HTERT RPE-1 (cell line): ENCODE measurements around the gene LAPTM4A.

Source experiments
- in situ Hi-C: fragments of 300-500 bp; cut with MboI; formaldehyde crosslinking; loops from 4 replicates; pipeline ENCODE4 v1.14.3; 2020; ENCODE audit warnings: low sequenced_read_pairs

The LAPTM4A gene

DNA sequence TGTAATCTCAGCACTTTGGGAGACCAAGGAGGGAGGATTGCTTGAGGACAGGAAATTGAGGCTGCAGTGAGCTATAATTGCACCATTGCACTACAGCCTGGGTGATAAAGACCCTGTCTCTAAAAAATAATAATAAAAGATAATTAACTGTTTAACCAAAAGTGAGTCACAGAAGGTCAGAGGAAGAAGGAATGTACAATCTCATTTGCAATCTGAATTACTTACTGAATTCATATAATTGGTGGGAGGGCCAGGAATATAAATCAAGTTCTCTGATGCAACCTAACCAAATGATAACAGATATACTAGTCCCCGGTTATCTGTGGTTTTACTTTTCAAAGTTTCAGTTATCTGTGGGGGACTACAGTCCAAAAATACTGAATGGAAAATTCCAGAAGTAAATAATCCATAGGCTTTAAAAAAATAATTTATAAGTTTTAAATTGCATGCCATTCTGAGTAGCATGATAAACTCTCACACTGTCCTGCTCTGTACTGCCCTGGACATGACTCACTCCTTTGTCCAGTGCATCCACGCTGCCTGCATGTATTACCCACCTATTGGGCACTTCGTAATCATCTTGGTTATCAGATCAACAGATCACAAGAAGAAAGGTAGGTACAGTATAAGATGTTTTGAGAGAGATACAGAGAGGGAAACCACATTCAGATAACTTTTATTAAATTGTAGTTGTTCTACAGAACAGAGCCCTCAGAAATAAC is 26.2 kb downstream of the LAPTM4A start:
- in situ Hi-C loops = no loop called here

DNA sequence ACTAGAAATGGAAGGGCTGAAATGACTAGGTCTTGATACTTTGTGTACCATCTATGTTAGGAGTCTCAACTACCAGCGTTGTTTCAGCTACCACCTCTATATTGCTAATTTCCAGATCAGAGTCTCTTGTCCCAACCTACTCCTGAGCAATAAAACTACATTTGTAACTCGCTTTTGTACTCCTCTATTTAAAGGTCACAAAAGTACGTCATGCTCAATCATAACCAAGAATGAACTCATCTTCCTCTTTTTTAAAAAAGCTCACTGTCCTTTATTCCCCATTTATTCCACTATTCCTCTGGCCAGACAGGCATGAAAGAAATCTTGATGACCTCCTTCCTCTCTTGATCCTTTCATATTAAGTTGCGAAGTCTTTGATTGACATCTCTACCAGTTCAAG is 27.7 kb downstream of the LAPTM4A start:
- in situ Hi-C loops = no loop called here

DNA sequence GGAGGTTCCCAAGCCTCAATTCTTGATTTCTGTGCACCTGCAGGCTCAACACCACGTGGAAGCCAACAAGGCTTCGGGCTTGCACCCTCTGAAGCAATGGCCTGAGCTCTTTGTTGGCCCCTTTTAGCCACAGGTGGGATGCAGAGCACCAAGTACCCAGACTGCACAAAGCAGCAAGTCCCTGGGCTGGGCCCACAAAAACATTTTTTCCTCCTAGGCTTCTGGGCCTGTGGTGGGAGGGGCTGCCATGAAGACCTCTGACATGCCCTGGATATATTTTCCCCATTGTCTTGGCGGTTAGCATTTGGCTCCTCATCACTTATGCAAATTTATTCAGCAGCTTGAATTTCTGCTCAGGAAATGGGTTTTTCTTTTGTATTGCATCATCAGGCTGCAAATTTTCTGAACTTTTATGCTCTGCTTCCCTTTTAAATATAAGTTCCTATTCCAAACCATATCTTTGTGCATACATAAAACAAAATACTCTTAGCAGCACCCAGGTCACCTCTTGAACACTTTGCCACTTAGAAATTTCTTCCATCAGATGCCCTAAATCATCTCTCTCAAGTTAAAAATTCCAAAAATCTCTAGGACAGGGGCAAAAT is 29.9 kb downstream of the LAPTM4A start:
- in situ Hi-C loops = no loop called here

DNA sequence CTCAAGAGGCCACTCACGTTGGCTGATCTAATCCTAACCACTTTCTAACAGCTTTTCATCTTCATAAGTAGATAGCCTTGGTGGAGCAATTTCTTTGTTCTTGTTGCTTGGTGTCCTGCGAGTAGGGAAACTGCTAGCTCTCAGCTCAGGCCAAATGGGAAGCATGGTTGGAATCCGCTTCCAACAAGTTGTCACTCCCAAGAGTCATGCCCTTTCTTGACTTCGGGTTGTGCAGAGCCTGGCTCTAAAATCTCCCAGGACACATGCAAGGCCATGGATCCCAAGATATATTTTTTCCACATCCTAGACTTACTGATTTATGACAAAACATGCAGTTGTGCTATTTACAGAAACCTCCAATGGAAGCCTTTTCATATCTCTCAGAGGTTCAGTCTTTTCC is 31.7 kb downstream of the LAPTM4A start:
- in situ Hi-C loops = no loop called here

DNA sequence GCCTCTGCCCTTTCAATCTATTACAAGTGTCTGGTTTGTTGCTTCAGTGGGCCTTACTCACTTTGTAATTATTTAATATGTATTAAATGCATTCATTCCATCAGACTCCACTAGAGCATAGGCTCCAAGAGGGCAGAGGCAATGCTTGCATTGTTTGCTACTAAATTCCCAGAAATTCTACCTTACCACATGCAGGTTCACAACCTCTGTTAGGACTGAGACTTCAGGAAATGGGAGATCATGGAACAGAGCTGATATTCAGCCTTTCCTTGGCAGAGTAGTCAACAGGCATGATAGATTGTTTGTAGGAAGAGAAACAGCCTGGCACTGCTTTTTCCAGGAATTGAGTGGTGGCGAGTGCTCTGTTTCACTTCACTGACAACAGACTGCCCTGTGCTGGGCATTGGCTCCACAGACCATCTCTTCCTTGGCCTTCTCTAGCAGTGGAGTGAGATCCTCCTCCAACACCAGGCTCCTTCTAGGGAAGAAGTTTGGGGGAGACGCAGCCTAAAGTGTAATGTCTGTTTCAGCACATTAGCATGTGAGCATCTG is 32.8 kb downstream of the LAPTM4A start:
- in situ Hi-C loops = no loop called here

DNA sequence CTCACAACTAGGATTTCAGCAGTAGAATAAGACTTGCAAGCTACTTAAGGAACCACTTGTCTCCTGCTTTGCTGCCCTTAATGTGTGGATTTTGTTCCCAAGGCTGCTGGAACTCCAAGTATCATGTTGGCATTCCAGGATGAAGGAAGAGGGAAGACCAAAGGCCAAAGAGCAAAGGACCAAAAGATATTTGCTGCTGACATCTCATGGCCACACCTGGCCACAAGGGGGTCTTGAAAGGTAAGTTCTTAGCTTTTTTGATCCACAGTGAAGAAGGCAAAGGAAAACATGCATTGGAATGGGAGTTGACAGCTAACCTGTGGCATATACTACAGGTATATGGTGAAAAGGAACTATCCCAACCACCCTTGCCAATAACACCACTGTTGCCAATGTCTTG is 35.1 kb downstream of the LAPTM4A start:
- in situ Hi-C loops = no loop called here

DNA sequence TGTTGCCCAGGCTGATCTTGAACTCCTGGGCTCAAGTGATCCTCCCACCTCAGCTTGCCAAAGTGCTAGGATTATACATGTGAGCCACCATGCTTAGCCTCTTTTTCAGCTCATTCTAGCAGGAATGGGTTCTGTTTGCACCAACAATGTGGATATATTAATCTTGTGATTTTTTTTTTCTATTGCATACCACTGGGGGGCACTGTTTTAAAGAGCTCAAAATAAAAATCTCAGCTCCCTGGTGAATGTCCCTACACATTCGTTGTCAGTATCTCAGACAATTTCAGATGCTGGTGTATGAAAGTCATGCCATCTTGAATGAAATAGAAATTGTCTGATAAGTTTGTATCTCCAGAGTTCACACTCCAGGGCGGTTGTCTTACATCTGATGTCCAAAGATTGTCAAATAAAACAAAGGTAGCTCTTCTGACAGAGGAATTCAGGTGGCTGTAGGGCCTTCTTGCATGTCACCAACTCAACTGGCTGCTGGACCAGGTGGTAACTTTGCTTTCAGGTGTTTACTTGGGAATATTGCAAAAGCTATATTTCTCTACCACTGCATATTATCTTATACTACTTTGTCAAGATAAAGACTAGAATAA is 35.8 kb downstream of the LAPTM4A start:
- in situ Hi-C loops = no loop called here

DNA sequence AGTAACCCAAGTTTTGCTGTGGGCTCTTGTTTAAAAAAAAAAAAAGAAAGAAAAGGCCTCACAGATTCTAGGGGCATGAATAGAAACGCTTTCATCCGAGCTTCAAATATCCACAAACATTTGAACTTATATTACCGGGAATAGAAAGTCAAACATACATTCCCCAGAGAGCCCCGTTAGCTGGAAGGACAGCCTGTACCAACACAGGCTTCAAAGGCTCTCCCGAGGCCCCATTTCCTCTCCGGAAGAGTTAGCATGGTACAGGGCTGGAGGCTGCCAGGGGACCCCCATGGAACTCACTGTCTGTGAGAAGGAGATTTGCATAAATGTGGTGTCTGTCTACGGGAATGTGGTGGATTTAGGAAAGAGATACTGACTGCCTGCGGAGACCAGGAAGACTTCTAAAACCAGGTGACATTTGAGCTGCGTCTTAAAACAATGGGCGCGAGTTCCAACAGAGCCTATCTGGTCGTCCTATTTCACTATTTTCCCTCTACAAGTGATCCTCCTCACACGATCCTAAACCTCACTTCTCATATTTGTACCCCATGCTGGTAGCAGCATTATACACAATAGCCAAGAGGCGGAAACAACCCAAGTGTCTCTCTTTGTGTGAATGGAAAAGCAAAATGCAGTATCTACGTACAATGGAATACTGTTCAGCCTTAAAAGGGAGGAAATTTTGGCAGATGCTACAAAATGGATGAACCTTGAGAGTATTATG is 38.1 kb downstream of the LAPTM4A start:
- in situ Hi-C loops = no loop called here

GRCh38 chr2:20012282-20013125 is 38.9 kb downstream of the LAPTM4A start, which contains the start of gene MATN3:
TSS of gene MATN3 (minus strand) at chr2:20012668. CDS start at chr2:20012631, 37 bp downstream.
- in situ Hi-C loops = no loop called here

DNA sequence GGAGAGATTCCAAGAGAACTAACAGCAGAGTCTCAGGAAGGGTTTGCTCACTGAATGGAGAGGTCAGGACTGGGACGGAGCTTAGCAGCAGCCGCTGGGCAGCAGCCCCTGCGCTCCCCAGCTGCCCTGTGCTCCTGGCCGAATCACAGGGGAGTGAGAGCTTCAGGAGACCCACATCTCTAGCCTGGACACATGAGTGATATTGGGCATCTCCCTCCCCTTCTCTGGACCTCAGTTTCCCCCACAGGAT is 39.5 kb downstream of the LAPTM4A start:
- in situ Hi-C loops = no loop called here

DNA sequence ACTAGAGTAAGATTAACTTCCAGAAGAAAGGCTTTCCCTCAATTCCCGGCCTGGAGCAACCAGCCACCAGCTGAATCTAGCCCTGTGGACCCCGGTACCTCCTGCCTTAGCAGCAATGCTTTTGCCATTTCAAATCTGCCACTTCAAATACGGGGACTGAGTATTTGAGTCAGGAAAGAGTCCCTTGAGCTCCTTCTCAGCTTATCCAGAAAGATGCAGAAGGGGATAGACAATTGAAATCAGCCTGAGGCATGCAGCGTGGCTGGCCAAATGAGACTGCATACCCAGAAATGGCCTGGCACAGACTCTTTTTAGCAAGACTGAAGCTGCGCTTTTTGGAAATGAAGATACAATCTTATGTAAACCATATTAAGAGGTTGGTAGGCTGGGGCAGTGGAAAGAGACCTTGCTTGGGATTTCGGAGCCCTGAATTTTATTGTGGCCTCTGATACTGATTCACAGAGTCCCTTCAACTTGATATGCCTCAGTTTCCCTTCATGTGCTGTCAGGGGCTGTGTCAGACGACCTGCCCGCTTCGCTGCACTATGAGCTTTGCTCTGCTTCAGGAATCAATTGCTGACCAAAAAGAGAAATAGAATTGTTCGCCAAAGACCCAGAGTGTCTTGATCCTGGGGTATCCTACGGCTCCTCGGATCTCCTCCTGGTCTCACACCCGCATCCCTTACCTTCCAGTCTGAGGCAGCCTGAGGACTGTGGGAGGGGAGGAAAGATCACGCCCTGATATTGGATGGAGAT is 40.0 kb downstream of the LAPTM4A start:
- in situ Hi-C loops = no loop called here

GRCh38 chr2:20008703-20009102 is 42.7 kb downstream of the LAPTM4A start:
- in situ Hi-C loops = no loop called here

GRCh38 chr2:20005891-20006470 is 45.4 kb downstream of the LAPTM4A start:
- in situ Hi-C loops = no loop called here

GRCh38 chr2:20005067-20005627 is 46.3 kb downstream of the LAPTM4A start:
- in situ Hi-C loops = no loop called here

- in situ Hi-C loops = no loop called here
Measured at GRCh38 chr2:20001361-20001863, 50.0 kb downstream of the LAPTM4A start.

DNA sequence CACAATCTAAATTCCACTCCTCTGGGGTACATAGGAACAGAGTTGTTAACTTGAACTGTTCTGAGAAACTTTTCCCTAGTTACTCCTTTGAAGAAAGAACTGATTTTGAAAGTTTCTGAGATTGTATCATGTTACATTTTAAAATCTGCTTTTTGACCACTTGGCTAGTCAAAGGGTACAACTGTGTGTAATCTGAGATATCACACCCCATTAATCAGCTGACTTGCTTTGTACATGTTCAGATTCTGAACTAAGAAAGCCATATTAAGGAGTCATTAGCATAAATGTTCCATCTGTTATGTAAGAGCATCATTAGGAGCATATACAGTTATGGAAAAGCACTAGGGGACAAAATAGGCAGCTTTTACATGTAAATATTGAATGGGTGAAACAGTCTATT is 57.7 kb downstream of the LAPTM4A start:
- in situ Hi-C loops = no loop called here

- in situ Hi-C loops = no loop called here
Measured at GRCh38 chr2:19991895-19992294, 59.5 kb downstream of the LAPTM4A start.

- in situ Hi-C loops = no loop called here
Measured at GRCh38 chr2:19990416-19990728, 61.1 kb downstream of the LAPTM4A start.

DNA sequence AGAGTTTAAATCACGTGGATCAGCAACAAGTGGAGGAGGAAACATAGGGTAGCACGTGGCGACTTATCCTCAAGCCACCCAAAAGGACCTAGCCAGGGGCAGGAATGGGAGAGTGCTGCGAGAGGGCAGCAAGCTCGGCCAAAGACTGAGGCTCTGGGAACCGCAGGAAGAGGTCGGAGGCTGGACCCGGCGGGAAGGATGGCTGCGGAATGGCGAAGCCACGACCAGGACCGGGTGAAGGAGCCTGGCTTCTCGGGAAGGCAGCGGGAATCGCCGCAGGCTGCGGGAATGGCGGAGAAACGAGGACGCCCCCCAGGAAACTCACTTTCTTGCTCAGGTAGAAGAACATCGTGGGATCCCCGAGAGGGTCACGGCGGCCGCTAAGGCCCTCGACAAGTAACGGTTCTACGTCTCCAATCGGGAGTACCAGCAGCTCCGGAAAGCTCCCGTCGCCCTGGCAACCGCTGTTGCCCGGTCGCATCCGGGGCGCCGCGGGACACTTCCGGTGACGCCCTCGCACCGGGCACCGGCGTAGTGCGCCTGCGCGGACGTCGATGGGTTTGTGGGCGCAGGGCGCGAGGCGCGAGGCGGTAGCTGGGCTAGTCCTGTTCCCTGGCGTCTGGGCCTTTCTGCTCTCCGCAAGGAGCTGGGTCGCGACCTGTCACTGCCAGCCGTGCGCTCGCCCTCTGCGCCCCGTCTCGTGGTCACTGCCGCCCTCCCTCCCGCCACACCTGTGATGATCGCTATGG is 61.6 kb downstream of the LAPTM4A start, which contains the start of gene WDR35:
TSS of gene WDR35 (minus strand) at position 439 of the 749 bp plus-strand sequence. CDS start at position 349, 90 bp downstream.
- in situ Hi-C loops = no loop called here
